ENCODE data around the gene MACC1. TPM values are rescaled to one million over a fixed set of nuclear protein-coding genes. Genes with fewer than 3 reads are reported as not detected.

MACC1 gene
- total RNA-seq, 3 donors from 2014 or later (not counting 1 experiment from before 2014, with no cell fraction given): 0.09 to 0.45 (median 0.26) TPM

DNA sequence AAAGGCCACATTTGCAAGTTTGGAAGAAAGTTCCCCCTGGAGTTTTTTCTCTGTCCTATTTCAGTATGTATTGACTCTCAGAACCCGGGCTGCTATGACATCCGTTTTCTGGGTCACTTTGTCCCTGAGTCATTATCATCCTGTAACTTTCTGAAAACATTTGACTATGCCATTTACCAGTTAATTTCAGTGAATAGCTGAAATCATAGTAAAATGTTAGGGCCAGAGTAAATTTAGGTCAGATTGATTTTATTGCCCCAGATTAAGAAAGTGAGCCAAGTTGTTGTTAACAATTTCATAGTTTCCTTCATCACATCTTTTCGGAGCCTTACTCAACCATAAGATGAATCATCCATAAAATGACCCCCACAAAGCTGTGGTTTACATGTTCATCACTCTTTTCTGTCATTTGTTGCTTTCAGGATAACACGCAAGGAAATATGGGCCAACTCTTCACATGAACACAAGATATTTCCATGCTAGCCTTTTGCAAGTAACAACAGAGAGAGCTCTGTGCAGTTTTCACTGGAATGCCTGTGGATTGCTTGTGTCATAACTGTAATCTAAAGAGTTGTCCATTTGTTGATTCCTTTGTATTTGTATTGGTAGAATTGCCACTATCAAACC, 3.9 kb upstream of the MACC1 start:
- DNase-seq (no peak), ATAC-seq (no peak)
- WGBS (ENCODE audit: insufficient coverage): 31% methylated on average over 4 of the region's 4 CpGs
- Histone ChIP-seq H3K27ac (ENCODE audit: low read length) (peak overlapping the region; percentile 72), H3K9me3 (ENCODE audit: control insufficient read depth, insufficient read depth, low read length) (no peaks in the 10 kb centered on the region), H3K4me3 (ENCODE audit: low read length) (no peak overlapping the region), H3K36me3 (ENCODE audit: control insufficient read depth, insufficient read depth, low read length) (no peaks in the 10 kb centered on the region), H3K27me3 (ENCODE audit: control insufficient read depth, insufficient read depth, low read length) (no peaks in the 10 kb centered on the region), H3K4me1 (ENCODE audit: control insufficient read depth, insufficient read depth, low read length) (peaks cover 20% of the 10 kb centered on the region)
- Mint-ChIP-seq H3K4me3 (no peak overlapping the region), H3K9me3 (peaks cover 0 to 3% of the 10 kb centered on the region in 2 donors), H3K36me3 (no peaks in the 10 kb centered on the region), H3K27ac (no peak overlapping the region), H3K4me1 (peaks cover 26 to 30% of the 10 kb centered on the region in 2 donors), H3K27me3 (ENCODE audit: low read depth in 2 of 2) (no peaks in the 10 kb centered on the region)
- intact Hi-C loops (cut with micrococcal nuclease): no loop called here
- no peak for TF ChIP-seq CTCF (IDR thresholded peaks at IDR 0.05)

- intact Hi-C loops (cut with micrococcal nuclease): no loop called here
- peaks cover 26 to 30% of the 10 kb centered on the region in 2 donors for H3K4me1 Mint-ChIP-seq
- no peaks in the 10 kb centered on the region for H3K9me3 Mint-ChIP-seq
- peak overlapping the region; percentile 41 for H3K4me3 Mint-ChIP-seq
- H3K27ac ChIP-seq (ENCODE audit: low read length): peak overlapping the region; percentile 72
- H3K27ac Mint-ChIP-seq: peak overlapping the region in 1 of 2 donors; percentile 57
- H3K36me3 ChIP-seq (ENCODE audit: control insufficient read depth, insufficient read depth, low read length): no peaks in the 10 kb centered on the region
- WGBS (ENCODE audit: insufficient coverage): 21% methylated on average over 3 of the region's 3 CpGs
- no peaks in the 10 kb centered on the region for H3K27me3 ChIP-seq (ENCODE audit: control insufficient read depth, insufficient read depth, low read length)
- peak in 1 of 3 donors; percentile 2 for ATAC-seq
- DNase-seq: no peak
- H3K4me1 ChIP-seq (ENCODE audit: control insufficient read depth, insufficient read depth, low read length): peaks cover 20% of the 10 kb centered on the region
- no peak for TF ChIP-seq CTCF (IDR thresholded peaks at IDR 0.05)
- H3K27me3 Mint-ChIP-seq (ENCODE audit: low read depth in 2 of 2): no peaks in the 10 kb centered on the region
- H3K36me3 Mint-ChIP-seq: no peaks in the 10 kb centered on the region
- H3K4me3 ChIP-seq (ENCODE audit: low read length): no peak overlapping the region
- no peaks in the 10 kb centered on the region for H3K9me3 ChIP-seq (ENCODE audit: control insufficient read depth, insufficient read depth, low read length)
Observed at GRCh38 chr7:20220293-20220761, 3.1 kb upstream of the MACC1 start.

DNA sequence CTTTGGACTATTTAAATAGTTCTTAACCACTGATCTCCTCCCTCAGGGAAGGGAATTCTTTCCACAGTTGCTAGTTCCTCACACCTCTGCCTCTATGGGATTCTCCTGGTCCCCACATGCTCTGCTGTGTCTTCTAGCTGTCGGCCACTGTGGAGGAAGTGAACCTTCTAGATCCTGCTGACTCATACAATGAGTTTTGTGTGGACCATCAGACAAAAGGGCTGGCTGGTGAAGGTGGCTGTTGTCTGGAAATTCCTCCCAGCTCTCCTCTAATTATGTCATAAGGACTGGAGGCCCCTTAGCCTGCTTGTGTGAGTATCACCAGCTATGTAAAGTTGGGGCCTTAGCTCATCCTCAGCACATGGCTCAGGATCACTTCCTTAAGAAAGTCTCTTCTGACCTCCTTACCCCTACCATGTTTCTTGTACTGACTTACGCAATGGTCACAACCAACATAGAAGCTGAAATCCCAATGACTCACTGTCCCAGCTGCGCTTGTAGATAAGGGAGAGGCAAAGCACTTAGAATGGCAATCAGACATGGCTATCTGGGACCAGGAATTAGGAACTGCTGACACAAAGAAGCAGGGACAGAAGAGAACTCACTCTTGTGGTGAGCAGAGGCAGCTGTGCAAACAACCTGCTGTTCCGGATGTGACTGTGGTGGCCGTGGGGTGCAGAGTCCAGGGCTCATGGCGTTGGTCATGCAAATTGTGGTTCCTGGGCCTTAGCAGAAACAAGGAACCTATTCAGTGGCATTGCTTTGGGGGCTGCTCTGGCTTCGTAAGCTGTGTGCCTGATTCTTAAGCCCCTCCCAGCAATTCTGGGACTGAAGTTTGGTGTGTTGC, 2.5 kb upstream of the MACC1 start:
- ATAC-seq (peak; percentile 65 to 80 (median 80)), DNase-seq (peak; percentile 23 to 29)
- Histone ChIP-seq H3K4me1 (ENCODE audit: control insufficient read depth, insufficient read depth, low read length) (peaks cover 20% of the 10 kb centered on the region), H3K27ac (ENCODE audit: low read length) (peak overlapping the region; percentile 72), H3K36me3 (ENCODE audit: control insufficient read depth, insufficient read depth, low read length) (no peaks in the 10 kb centered on the region), H3K9me3 (ENCODE audit: control insufficient read depth, insufficient read depth, low read length) (no peaks in the 10 kb centered on the region), H3K27me3 (ENCODE audit: control insufficient read depth, insufficient read depth, low read length) (no peaks in the 10 kb centered on the region), H3K4me3 (ENCODE audit: low read length) (no peak overlapping the region)
- peak overlapping the region in 1 of 2 donors; percentile 57 for H3K27ac Mint-ChIP-seq
- no peak for TF ChIP-seq CTCF (IDR thresholded peaks at IDR 0.05)
- H3K9me3 Mint-ChIP-seq: no peaks in the 10 kb centered on the region
- WGBS (ENCODE audit: insufficient coverage): 15% methylated on average over 7 of the region's 7 CpGs
- H3K4me3 Mint-ChIP-seq: peak overlapping the region; percentile 41
- H3K4me1 Mint-ChIP-seq: peaks cover 26 to 30% of the 10 kb centered on the region in 2 donors
- H3K27me3 Mint-ChIP-seq (ENCODE audit: low read depth in 2 of 2): no peaks in the 10 kb centered on the region
- H3K36me3 Mint-ChIP-seq: no peaks in the 10 kb centered on the region
- intact Hi-C loops (cut with micrococcal nuclease): no loop called here
